ENCODE results near the gene SLC25A25. TPM values are rescaled to one million over a fixed set of nuclear protein-coding genes. Genes with fewer than 3 reads are reported as not detected.
A peak's percentile ranks its signal among the peaks of the same experiment; 100 is the strongest.

Gene SLC25A25
- total and polyA plus RNA-seq, 9 of the 15 experiments (the other 6 are each of a cell fraction or from before 2014, with no cell fraction given) = 0.07 to 35.9 (median 23.2) TPM

DNA sequence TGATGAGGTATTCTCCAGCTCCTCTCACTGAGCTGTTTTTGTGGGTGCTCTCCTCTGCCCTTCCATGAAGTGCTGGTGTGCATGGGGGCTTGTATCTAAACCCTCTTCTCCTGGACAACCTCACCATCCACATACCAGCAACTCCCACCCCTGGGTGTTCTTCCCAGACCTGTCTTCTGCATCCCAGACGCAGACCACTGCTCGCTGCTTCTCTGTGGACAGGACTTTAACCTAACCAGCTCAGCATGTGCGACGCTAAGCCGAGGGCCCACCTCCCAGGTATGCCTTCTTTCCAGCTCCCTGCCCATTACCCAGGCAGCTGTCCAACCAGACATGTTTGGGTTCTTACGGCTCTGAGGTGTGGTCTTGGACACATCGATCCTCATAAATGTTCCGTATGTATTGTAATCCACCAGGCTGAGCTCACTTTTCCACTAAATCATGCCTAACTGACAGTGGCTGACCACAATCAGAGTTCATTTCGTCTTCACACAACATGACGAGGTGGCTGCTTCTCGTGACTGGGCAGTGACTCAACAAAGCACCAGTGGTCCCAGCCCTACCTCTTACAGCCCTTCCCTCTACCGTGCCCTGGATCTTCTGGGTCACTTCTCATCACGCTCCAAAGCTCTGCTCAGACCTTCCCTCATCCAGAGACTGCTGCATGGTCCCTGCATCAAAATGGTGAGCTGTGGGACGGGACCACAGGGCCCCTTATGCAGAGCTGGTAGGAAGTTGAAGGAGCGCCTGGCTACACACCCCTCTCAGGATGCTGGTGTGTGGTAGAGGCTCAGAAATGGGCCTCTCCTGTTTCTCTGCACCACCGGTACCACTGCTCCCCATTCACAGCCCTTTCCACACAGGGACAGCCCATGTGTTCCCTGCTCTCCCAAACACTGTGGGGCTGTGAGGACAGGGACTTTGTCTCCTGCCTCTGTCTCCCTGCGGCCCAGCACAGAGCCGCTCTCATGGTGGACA lies 69.1 kb downstream of the SLC25A25 start (continued):
- TF ChIP-seq, protein P1, sequence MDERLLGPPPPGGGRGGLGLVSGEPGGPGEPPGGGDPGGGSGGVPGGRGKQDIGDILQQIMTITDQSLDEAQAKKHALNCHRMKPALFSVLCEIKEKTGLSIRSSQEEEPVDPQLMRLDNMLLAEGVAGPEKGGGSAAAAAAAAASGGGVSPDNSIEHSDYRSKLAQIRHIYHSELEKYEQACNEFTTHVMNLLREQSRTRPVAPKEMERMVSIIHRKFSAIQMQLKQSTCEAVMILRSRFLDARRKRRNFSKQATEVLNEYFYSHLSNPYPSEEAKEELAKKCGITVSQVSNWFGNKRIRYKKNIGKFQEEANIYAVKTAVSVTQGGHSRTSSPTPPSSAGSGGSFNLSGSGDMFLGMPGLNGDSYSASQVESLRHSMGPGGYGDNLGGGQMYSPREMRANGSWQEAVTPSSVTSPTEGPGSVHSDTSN (CRISPR knock-in tag; IDR thresholded peaks at IDR 0.05; ENCODE audit: low read depth) = peak; percentile 32; the same call in 1 of the 2 replicates
- TF ChIP-seq, protein P1 (tag; conservative IDR thresholded peaks at IDR 0.05; ENCODE audit: low read depth) = peak; percentile 83
- TF ChIP-seq C11orf30 (IDR thresholded peaks at IDR 0.05; ENCODE audit: low read depth) = peak; percentile 31
- no peak for TF ChIP-seq SMAD2 (IDR thresholded peaks at IDR 0.05; ENCODE audit: low read depth, low read length)
- peak; percentile 56; the same call in 1 of the 2 replicates for TF ChIP-seq JUN (IDR thresholded peaks at IDR 0.05; ENCODE audit: borderline replicate concordance, low read depth, low read length)
- TF ChIP-seq JUN (CRISPR knock-in tag; IDR thresholded peaks at IDR 0.05; ENCODE audit: borderline replicate concordance) = no peak
- TF ChIP-seq HNRNPLL (IDR thresholded peaks at IDR 0.05; ENCODE audit: low read depth, low read length, poor library complexity, severe bottlenecking) = no peak
- TF ChIP-seq ATF7 (IDR thresholded peaks at IDR 0.05) = peak; percentile 42; the same call in 1 of the 2 replicates
- TF ChIP-seq, protein P2, sequence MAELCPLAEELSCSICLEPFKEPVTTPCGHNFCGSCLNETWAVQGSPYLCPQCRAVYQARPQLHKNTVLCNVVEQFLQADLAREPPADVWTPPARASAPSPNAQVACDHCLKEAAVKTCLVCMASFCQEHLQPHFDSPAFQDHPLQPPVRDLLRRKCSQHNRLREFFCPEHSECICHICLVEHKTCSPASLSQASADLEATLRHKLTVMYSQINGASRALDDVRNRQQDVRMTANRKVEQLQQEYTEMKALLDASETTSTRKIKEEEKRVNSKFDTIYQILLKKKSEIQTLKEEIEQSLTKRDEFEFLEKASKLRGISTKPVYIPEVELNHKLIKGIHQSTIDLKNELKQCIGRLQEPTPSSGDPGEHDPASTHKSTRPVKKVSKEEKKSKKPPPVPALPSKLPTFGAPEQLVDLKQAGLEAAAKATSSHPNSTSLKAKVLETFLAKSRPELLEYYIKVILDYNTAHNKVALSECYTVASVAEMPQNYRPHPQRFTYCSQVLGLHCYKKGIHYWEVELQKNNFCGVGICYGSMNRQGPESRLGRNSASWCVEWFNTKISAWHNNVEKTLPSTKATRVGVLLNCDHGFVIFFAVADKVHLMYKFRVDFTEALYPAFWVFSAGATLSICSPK (IDR thresholded peaks at IDR 0.05; ENCODE audit: borderline replicate concordance) = no peak
- TF ChIP-seq SRSF1 (IDR thresholded peaks at IDR 0.05; ENCODE audit: low read depth, low read length) = no peak
- TF ChIP-seq MAFG (tag; conservative IDR thresholded peaks at IDR 0.05) = peak; percentile 36; the same call in 1 of the 2 replicates
- TF ChIP-seq ZNF12 (CRISPR knock-in tag; IDR thresholded peaks at IDR 0.05) = no peak
- peak; percentile 29; the same call in 1 of the 2 replicates for TF ChIP-seq MITF (IDR thresholded peaks at IDR 0.05)
- TF ChIP-seq PHF8 (IDR thresholded peaks at IDR 0.05; ENCODE audit: borderline replicate concordance, low read length) = no peak
- TF ChIP-seq SPI1 (IDR thresholded peaks at IDR 0.05; ENCODE audit: borderline replicate concordance, low read depth, low read length) = no peak
- peak; percentile 94 for TF ChIP-seq PKNOX1 (IDR thresholded peaks at IDR 0.05)
- peak; percentile 95 for TF ChIP-seq MEIS2 (IDR thresholded peaks at IDR 0.05; ENCODE audit: partially characterized antibody)
- peak; percentile 72 for TF ChIP-seq NFE2 (IDR thresholded peaks at IDR 0.05; ENCODE audit: low read depth)
- no peak for TF ChIP-seq PTRF (tag; IDR thresholded peaks at IDR 0.05)
- peak; percentile 87 for TF ChIP-seq BHLHE40 (IDR thresholded peaks at IDR 0.05; ENCODE audit: low read length)
- TF ChIP-seq CREM (IDR thresholded peaks at IDR 0.05; ENCODE audit: low read depth) = peak; percentile 77
